NCI-H2171 (cell line): ENCODE results near the gene RRAGC.

Experiments
- DNase-seq: peaks from one replicate; lab custom pipeline; 2025; lab: John Stamatoyannopoulos, UW

Gene RRAGC

GRCh38 chr1:38859561-38860453 is at the start of gene RRAGC:
RRAGC (minus strand) TSS chr1:38859772; CDS start chr1:38859646, 126 bp downstream.
- peak; percentile 96 for DNase-seq

- DNase-seq = no peak
These were observed 49.2 kb upstream of the RRAGC start for GRCh38 chr1:38908821-38909220.

DNA sequence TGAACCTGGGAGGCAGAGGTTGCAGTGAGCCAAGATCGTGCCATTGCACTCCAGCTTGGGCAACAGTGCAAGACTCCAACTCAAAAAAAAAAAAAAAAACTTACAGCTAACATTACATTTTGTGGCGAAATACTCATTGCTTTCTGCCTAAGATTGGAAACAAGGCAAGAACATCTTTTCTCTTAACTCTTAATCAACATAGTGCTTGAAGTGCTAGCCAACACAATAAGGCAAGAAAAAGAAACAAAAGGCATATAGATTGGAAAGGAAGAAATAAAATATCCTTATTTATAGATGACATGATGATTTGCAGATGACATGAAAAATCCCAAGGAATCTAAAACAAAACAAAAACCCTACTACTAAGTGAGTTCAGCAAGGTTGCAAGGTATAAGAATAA is 46.4 kb upstream of the RRAGC start:
- no peak for DNase-seq

DNA sequence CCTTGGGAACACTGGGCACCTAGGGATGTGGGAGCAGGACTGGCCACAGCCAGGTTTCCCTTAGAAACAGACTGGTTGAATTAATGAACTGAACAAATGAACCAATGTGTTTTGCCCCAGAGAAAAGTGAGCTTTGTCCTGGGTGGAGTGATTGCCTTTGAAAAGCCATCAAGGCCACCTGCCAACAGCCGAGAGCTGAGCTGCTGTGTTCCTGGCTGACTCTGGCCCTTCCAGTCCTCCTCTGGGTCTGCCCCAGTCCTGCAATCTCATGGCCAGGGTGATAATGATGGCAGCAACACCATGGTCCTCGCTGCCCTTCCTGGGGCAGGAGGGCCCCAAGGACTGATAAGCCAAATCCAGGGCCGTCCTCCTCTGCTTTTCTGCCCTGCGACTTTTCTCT is 40.0 kb upstream of the RRAGC start:
- no peak for DNase-seq

- DNase-seq = no peak
These were observed 39.2 kb upstream of the RRAGC start for GRCh38 chr1:38898653-38899230.

DNA sequence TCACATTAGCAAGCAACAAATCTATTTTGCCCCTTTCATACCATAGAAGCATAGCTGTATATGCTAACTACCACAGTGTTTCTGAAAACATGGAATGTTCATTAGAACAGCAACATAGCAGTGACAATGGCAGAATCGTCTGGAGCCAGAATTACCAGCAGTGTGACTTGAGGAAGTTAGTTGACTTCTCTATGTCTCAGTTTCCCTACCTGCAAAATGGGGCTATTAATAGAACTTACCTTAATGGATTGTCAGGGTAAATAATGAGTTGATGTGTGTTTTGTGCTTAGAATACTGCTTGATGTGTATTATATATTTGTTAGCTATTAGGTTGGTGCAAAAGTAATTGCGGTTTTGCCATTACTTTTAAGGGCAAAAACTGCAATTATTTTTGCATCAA is 36.6 kb upstream of the RRAGC start:
- no peak for DNase-seq

DNA sequence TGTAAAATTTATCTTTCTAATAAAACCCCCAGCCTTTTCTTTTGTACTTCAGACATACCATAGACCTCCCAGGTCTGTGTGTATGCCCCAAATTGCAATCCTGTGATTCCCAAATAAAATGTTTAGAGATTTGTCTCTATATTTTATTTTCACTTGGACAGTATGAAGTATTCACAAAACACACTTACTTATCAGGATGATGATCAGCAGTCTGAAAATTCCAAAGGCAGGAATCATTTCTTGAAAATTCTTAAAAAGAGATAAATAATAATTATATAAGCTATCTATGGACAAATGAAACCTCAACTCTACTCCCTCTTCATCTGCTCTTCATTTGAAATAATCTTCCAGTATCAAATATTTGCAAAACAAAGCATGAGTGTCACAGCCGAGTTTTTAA is 33.4 kb upstream of the RRAGC start:
- DNase-seq = no peak

- no peak for DNase-seq
These were observed 32.2 kb upstream of the RRAGC start for GRCh38 chr1:38891753-38892152.

GRCh38 chr1:38889589-38889988 is 30.0 kb upstream of the RRAGC start:
- no peak for DNase-seq

GRCh38 chr1:38888423-38889333 is 29.1 kb upstream of the RRAGC start:
- DNase-seq = no peak

DNA sequence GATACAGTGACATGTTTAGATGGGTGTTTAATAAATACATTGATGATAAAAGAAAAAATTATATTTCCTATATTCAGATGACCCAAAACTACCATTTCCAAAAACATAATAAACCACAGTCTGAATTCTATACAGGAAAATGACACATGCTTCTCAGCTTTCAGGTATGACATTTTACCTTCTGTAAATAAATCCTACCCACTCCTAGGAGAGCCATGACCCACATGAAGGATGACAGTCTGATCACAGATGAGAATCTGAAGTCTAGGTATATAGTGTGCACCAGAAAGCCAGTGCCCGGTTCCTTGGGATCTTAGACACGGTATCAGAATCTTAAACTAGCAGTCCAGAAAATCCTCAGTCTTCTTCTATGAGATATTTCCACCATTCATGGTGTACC is 25.5 kb upstream of the RRAGC start:
- DNase-seq = no peak

DNA sequence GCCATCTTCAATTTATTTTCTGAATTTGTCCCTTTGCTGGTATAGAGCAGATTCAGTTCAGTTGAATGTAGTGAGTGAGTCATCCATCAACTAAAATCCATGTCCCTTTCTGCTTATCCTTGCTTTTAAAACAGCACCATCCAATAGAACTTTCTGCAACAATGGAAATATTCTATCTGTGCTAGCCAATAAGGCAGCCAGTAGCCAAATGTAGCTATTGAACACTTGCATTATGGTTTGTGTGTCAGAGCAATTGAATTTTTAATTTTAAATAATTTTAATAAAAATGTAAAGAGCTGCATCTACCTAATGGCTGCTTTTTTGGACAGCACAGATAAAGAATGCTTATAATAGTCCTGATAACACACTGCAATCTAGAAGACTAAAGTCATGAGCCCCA is 21.9 kb upstream of the RRAGC start, which contains the start of gene GJA9:
TSS of gene GJA9 (minus strand) at position 101 of the 400 bp plus-strand sequence. CDS start 5,489 bp downstream, outside the sequence.
- DNase-seq = no peak

DNA sequence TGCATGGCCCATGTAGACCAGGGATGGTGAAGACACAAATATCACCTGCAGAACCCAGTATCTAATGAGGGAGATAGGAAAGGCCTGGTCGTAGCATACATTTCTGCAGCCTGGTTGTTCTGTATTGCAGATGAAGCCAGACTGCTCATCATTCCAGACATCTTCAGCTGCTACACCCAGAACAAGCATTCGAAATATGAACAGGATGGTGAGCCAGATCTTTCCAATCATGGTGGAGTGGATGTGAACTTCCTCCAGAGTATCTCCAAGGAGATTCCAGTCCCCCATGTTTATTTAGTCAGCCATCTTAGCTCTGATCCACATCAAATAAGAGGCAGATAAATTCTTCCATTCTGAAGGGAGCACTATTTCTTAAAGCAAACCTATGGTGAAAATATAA is 16.2 kb upstream of the RRAGC start:
- DNase-seq = no peak

- DNase-seq = peak; percentile 92
These were observed 13.7 kb upstream of the RRAGC start, which contains the start of gene MYCBP for GRCh38 chr1:38873027-38873969. MYCBP (minus strand) TSS chr1:38873348; CDS start chr1:38873305, 43 bp downstream.

DNA sequence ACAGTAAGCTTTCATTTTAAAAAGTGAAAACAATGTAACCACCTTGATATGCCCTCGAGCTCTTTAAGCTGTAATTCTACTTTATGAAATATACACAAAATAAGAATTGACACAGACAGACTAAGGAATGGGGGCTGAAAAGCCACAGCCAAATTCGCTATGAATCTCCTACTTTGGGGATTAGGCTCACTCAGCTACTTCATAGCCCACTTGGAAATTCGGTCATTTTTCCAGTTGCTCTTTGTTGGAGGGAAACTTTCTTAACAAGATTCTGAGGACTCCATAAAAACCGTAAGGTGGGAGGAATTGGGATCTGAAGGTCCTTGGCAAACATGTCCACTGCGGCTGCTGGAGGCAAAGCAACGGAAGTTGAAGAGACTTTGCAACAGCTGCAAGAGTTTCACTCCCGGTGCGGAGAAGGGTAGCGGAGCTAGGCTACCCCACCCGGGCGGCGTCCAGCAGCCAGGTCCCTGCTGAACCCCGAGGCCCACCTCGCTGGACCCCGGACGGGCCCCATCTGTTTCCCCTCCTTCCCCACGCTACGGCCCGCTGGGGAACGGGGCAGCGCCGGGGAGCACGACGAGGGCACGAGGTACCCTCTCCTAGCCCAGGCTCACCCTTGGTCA is 12.9 kb upstream of the RRAGC start:
- no peak for DNase-seq

GRCh38 chr1:38870996-38871395 is 11.4 kb upstream of the RRAGC start:
- no peak for DNase-seq

DNA sequence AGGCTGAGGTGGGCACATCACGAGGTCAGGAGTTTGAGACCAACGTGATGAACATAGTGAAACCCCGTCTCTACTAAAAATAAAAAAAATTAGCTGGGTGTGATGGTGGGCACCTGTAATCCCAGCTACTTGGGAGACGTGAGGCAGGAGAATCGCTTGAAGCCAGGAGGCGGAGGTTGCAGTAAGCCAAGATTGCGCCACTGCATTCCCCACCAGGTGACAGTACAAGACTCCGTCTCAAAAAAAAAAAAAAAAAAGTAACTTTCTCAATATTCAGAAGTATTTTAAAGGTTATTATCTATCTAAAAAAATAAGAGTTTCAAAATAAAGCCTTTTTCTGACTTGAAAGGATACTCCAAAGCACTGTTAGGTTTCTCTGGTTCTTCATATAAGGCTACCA is 7.6 kb upstream of the RRAGC start:
- DNase-seq = no peak

GRCh38 chr1:38865112-38865715 is 5.6 kb upstream of the RRAGC start:
- DNase-seq = no peak

GRCh38 chr1:38860454-38860795 is 853 bp upstream of the RRAGC start:
- no peak for DNase-seq

DNA sequence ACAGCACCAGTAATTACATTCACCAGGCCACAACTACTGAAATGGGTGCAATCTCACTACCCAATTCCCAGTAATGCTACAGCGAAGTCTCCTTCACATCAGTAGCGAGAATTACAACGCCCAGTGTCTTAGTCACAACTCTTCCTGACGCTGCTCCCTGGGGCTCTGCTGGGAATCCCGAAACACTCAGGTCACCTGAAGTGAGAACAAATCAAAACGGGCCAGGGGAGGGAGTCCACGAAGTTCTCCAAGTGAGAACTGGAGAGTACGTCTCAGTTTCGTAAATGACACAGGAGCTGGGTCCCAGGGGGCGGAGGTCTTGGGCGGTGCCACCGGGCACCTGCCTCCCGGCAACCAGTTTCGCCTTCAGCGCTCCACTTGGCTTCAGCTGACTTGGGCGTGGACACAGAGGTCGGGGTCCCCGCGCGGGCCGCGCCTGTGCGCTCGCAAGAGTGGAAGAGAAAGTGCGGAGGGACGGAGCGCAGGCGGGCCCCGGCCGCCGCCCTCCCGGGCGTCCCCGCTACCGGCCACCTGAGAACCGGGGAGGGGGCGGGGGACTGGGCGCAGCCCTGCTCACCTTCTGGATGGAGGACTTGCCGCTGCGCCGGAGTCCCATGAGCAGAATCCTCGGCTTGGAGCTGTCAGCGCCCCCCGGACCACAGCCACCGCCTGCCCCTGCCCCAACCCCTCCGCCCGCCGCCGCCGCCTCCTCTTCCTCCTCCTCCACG is 575 bp downstream of the RRAGC start:
- peak; percentile 27 for DNase-seq
